SJSA1 (cell line): ENCODE results near the gene PLIN1. TPM values are rescaled to one million over a fixed set of nuclear protein-coding genes. Genes with fewer than 3 reads are reported as not detected.

Source experiments
- DNase-seq, 2 experiments: peaks; one replicate each; pipeline ENCODE4 v3.0.0-alpha.2; 2015 to 2020; ENCODE audit warnings: low spot score in 2 of 2, low read depth in 1 of 2
- H3K27ac ChIP-seq: fragments of 250-450 bp; sonication (Bioruptor Pico); 2 replicates; pipeline ENCODE4 v1.5.1; 2020; ENCODE audit warnings: mild to moderate bottlenecking, moderate library complexity
- H3K27me3 ChIP-seq: fragments of 250-450 bp; sonication (Bioruptor Pico); replicated peaks from 2 replicates; pipeline ENCODE4 v1.5.1; 2020; ENCODE audit warnings: mild to moderate bottlenecking, moderate library complexity
- H3K36me3 ChIP-seq: fragments of 250-450 bp; sonication (Bioruptor Pico); 2 replicates; pipeline ENCODE4 v1.5.1; 2020; ENCODE audit warnings: mild to moderate bottlenecking
- H3K4me1 ChIP-seq: fragments of 250-450 bp; sonication (Bioruptor Pico); replicated peaks from 2 replicates; pipeline ENCODE4 v1.6.1; 2021; ENCODE audit warnings: mild to moderate bottlenecking
- H3K4me3 ChIP-seq: fragments of 250-450 bp; sonication (Bioruptor Pico); 2 replicates; pipeline ENCODE4 v1.5.1; 2020; ENCODE audit warnings: mild to moderate bottlenecking
- H3K9me3 ChIP-seq: fragments of 250-450 bp; sonication (Bioruptor Pico); replicated peaks from 2 replicates; pipeline ENCODE4 v1.5.1; 2020; ENCODE audit warnings: mild to moderate bottlenecking
- total RNA-seq: library from RNA; depleted of rRNA; stranded (reverse); fragments of >200 nt; shearing (Covaris generic); gene quantifications from 2 replicates; pipeline ENCODE4 v1.2.3, GENCODE V29; 2014

PLIN1 gene
- total RNA-seq, 1 experiment from 2014 or later, result not detected

- Histone ChIP-seq H3K27ac (no peak overlapping the region), H3K4me3 (no peak overlapping the region), H3K4me1 (no peaks in the 10 kb centered on the region), H3K9me3 (peaks cover 7% of the 10 kb centered on the region; the same call in 1 of the 2 replicates), H3K36me3 (peaks cover 70% of the 10 kb centered on the region), H3K27me3 (no peaks in the 10 kb centered on the region)
- no peak for DNase-seq
Observed at GRCh38 chr15:89632563-89633430, 46.4 kb downstream of the PLIN1 start.

DNA sequence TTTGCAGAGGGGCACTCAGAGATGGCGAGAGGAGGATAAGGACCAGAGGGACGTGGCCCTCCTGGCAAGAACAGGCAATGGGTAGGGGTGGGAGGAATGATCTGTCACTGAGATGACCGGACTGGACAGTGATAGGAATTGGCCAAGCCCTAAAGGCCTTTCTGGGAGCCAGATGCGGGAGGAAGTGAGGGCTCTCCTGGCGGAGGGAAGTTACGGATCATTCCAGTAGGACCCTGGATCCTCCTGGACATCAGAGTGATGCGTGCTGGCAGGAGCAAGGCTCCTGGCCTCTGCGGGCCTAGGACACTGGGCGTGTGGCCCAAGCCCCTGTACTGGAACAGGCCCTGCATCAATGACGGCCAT is 47.3 kb downstream of the PLIN1 start:
- no peaks in the 10 kb centered on the region for H3K4me1 ChIP-seq
- no peak overlapping the region for H3K27ac ChIP-seq
- H3K36me3 ChIP-seq, result peaks cover 79% of the 10 kb centered on the region
- H3K9me3 ChIP-seq, result peaks cover 7% of the 10 kb centered on the region; the same call in 1 of the 2 replicates
- no peak for DNase-seq
- no peaks in the 10 kb centered on the region for H3K27me3 ChIP-seq
- no peak overlapping the region for H3K4me3 ChIP-seq

DNA sequence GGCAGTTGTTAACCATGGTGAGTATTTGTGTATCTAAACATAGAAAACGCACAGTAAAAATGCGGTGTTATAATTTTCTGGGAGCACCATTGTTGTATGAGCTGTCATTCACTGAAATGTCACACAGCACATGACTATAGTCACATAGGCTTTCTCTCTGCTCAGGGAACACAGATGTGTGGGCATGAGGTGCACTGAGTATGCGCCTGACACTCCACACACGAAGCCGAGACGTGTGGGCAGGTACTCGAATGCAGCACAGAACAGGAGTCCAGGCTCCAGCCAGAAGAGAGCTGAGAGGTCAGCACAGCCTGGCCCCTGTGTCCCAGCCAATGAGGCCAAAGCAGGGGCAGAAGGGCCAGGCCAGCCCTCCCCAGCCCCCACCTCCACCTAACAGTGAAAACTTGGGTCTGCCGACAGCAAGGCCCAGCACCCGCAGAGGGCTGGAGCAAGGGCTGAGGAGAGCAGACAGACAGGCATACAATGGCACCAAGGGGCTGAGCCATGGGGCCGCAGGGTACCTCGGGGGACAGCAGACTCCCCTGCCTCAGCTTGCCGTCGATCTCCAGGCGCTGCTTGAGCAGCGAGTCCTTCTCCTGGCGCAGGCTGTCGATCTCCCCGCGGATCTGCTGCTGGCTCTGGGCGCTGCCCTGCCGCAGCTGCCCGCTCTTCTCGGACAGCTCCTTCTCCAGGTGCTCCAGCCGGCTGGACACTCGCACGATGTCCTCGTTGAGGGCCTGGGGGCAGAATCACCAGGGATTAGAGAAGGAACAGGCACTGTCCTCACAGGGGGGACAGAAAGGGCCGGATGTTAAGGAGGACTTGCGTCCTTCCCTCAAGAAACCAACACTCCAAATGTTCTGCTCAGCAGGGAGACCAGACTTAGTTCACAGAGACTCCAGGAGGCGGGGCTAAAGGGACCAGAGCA is 47.9 kb downstream of the PLIN1 start:
- Histone ChIP-seq H3K27me3 (no peaks in the 10 kb centered on the region), H3K36me3 (peaks cover 85% of the 10 kb centered on the region), H3K4me1 (no peaks in the 10 kb centered on the region), H3K9me3 (peaks cover 7% of the 10 kb centered on the region; the same call in 1 of the 2 replicates), H3K27ac (no peak overlapping the region), H3K4me3 (no peak overlapping the region)
- DNase-seq, result no peak

DNA sequence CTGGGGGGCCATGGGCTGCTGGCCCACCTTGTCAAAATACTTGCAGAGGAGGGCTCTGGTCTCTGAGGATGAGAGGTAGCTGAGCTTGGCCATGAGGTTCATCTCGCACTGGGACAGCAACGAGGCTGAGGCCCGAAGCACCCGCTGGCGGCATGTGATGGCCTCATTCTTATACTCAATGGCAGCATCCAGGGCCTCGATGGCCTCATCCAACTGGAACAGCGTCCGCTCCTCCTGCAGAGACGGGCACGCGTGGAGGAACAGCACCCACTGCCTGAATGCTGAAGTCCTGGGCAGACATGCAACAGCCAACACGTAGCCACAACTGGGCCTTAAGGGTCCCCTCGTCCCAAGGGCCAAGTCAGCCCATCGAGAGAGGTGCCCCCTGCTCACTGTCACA is 48.9 kb downstream of the PLIN1 start:
- no peak for DNase-seq
- H3K4me1 ChIP-seq, result no peaks in the 10 kb centered on the region
- H3K4me3 ChIP-seq, result no peak overlapping the region
- H3K27ac ChIP-seq, result no peak overlapping the region
- H3K27me3 ChIP-seq, result no peaks in the 10 kb centered on the region
- H3K9me3 ChIP-seq, result peaks cover 7% of the 10 kb centered on the region; the same call in 1 of the 2 replicates
- peaks cover 94% of the 10 kb centered on the region for H3K36me3 ChIP-seq

DNA sequence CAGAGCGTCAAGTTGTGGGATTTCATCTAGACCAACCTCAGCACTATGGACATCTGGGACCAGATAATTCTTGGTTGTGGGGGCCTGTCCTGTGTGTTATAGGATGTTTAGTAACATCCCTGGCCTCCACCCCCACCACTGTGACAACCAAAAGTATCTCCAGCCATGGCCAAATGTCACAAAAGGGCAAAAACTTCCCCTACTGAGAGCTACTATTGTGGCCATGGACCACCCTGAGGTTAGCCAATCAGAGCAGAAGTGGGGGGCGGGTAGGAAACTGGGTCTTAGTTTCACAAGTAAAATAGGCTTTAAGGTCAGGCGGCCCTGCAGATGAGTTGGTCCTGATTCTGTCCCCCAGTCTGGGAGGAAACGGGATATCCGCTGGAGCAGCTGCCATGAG is 49.3 kb downstream of the PLIN1 start:
- H3K27ac ChIP-seq, result no peak overlapping the region
- H3K4me1 ChIP-seq, result no peaks in the 10 kb centered on the region
- H3K27me3 ChIP-seq, result no peaks in the 10 kb centered on the region
- H3K4me3 ChIP-seq, result no peak overlapping the region
- H3K9me3 ChIP-seq, result peaks cover 7% of the 10 kb centered on the region; the same call in 1 of the 2 replicates
- DNase-seq, result no peak
- H3K36me3 ChIP-seq, result peaks cover 95% of the 10 kb centered on the region

GRCh38 chr15:89628806-89629715 is 50.1 kb downstream of the PLIN1 start:
- Histone ChIP-seq H3K36me3 (peaks cover 96% of the 10 kb centered on the region), H3K4me1 (no peaks in the 10 kb centered on the region), H3K4me3 (no peak overlapping the region), H3K27ac (no peak overlapping the region), H3K9me3 (peaks cover 6% of the 10 kb centered on the region; the same call in 1 of the 2 replicates), H3K27me3 (no peaks in the 10 kb centered on the region)
- DNase-seq, result no peak

- H3K27ac ChIP-seq, result no peak overlapping the region
- no peaks in the 10 kb centered on the region for H3K4me1 ChIP-seq
- no peak for DNase-seq
- H3K36me3 ChIP-seq, result peaks cover 96% of the 10 kb centered on the region
- H3K4me3 ChIP-seq, result no peak overlapping the region
- no peaks in the 10 kb centered on the region for H3K27me3 ChIP-seq
- no peaks in the 10 kb centered on the region for H3K9me3 ChIP-seq
Observed at GRCh38 chr15:89628301-89628700, 50.9 kb downstream of the PLIN1 start.

- H3K4me3 ChIP-seq, result no peak overlapping the region
- no peaks in the 10 kb centered on the region for H3K4me1 ChIP-seq
- H3K36me3 ChIP-seq, result peaks cover 96% of the 10 kb centered on the region
- no peaks in the 10 kb centered on the region for H3K27me3 ChIP-seq
- no peaks in the 10 kb centered on the region for H3K9me3 ChIP-seq
- H3K27ac ChIP-seq, result no peak overlapping the region
- no peak for DNase-seq
Observed at GRCh38 chr15:89627256-89627970, 51.8 kb downstream of the PLIN1 start.

DNA sequence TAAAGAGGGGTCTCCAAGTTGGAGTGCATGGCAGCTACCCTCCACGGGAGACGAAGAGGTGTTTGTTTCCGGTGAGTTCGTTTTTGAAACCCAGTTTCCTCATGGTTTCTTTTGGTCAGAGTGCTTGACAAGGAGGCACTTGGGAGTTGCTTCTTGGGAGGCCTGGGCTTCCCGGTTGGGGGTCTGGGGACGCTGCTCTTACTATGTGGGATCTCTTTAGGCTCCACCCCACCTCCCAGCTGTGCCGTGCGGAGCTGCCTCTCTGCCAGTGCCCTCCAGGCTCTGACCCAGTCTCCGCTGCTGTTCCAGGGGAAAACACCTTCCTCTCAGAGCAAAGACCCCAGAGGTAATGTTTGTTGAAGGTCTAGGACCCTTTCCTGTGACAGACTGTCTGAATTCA is 53.5 kb downstream of the PLIN1 start:
- no peaks in the 10 kb centered on the region for H3K27me3 ChIP-seq
- H3K9me3 ChIP-seq, result no peaks in the 10 kb centered on the region
- peaks cover 96% of the 10 kb centered on the region for H3K36me3 ChIP-seq
- no peak overlapping the region for H3K4me3 ChIP-seq
- no peaks in the 10 kb centered on the region for H3K4me1 ChIP-seq
- no peak for DNase-seq
- no peak overlapping the region for H3K27ac ChIP-seq

GRCh38 chr15:89623165-89623564 is 56.0 kb downstream of the PLIN1 start:
- no peaks in the 10 kb centered on the region for H3K27me3 ChIP-seq

GRCh38 chr15:89621547-89621946 is 57.6 kb downstream of the PLIN1 start:
- no peaks in the 10 kb centered on the region for H3K9me3 ChIP-seq
- no peak for DNase-seq
- H3K27me3 ChIP-seq, result no peaks in the 10 kb centered on the region
- H3K4me3 ChIP-seq, result no peak overlapping the region
- H3K36me3 ChIP-seq, result peaks cover 99% of the 10 kb centered on the region
- H3K4me1 ChIP-seq, result no peaks in the 10 kb centered on the region
- H3K27ac ChIP-seq, result no peak overlapping the region

More at GRCh38 chr15:89623165-89623564, 56.0 kb downstream of the PLIN1 start:
- no peak for DNase-seq
- H3K36me3 ChIP-seq, result peaks cover 99% of the 10 kb centered on the region
- no peaks in the 10 kb centered on the region for H3K4me1 ChIP-seq
- H3K9me3 ChIP-seq, result no peaks in the 10 kb centered on the region
- H3K27ac ChIP-seq, result no peak overlapping the region
- H3K4me3 ChIP-seq, result no peak overlapping the region

GRCh38 chr15:89616228-89616627 is 62.9 kb downstream of the PLIN1 start:
- H3K27ac ChIP-seq, result no peak overlapping the region
- H3K9me3 ChIP-seq, result peaks cover 9% of the 10 kb centered on the region; the same call in 1 of the 2 replicates
- H3K36me3 ChIP-seq, result peaks cover 97% of the 10 kb centered on the region
- DNase-seq, result no peak
- H3K4me3 ChIP-seq, result no peak overlapping the region
- no peaks in the 10 kb centered on the region for H3K4me1 ChIP-seq
- H3K27me3 ChIP-seq, result no peaks in the 10 kb centered on the region
